Parathyroid adenoma (tissue), 2 donors: ENCODE results near the gene NR1D2.

Experiments used
- H2AFZ ChIP-seq: fragments of 300-600 bp; sonication (generic); one replicate; pipeline ENCODE4 v1.7.0; 2017; ENCODE audit warnings: antibody characterized with exemption, mild to moderate bottlenecking
- H3K27ac ChIP-seq: fragments of 300-600 bp; sonication (generic); one replicate; pipeline ENCODE4 v1.7.0; 2017
- H3K27me3 ChIP-seq: fragments of 300-600 bp; sonication (generic); one replicate; pipeline ENCODE4 v1.7.0; 2017; ENCODE audit warnings: low read length; ENCODE audit not compliant: control insufficient read depth, insufficient read depth
- H3K36me3 ChIP-seq: fragments of 300-600 bp; sonication (generic); one replicate; pipeline ENCODE4 v1.7.0; 2017; ENCODE audit warnings: low read length; ENCODE audit not compliant: control insufficient read depth, insufficient read depth
- H3K4me1 ChIP-seq: fragments of 300-600 bp; sonication (generic); one replicate; pipeline ENCODE4 v1.7.0; 2017; ENCODE audit warnings: control low read depth
- H3K4me2 ChIP-seq: fragments of 300-600 bp; sonication (generic); one replicate; pipeline ENCODE4 v1.7.0; 2017; ENCODE audit warnings: low read length
- H3K4me3 ChIP-seq: fragments of 300-600 bp; sonication (generic); one replicate; pipeline ENCODE4 v1.7.0; 2017; ENCODE audit warnings: low read depth, low read length
- H3K79me2 ChIP-seq: fragments of 300-600 bp; sonication (generic); one replicate; pipeline ENCODE4 v1.7.0; 2017; ENCODE audit warnings: control low read depth
- H3K9ac ChIP-seq: fragments of 300-600 bp; sonication (generic); one replicate; pipeline ENCODE4 v1.7.0; 2017; ENCODE audit warnings: mild to moderate bottlenecking
- H3K9me3 ChIP-seq: fragments of 300-600 bp; sonication (generic); one replicate; pipeline ENCODE4 v1.7.0; 2017; ENCODE audit warnings: low read length; ENCODE audit not compliant: control insufficient read depth
- TF ChIP-seq, protein P1 (sequence below): fragments of 300-600 bp; sonication (generic); IDR thresholded peaks from one replicate; pipeline ENCODE4 v1.7.0; 2017; ENCODE audit warnings: antibody characterized with exemption, mild to moderate bottlenecking
- donor health status: primary hyperparathyroidism.

Gene NR1D2

DNA sequence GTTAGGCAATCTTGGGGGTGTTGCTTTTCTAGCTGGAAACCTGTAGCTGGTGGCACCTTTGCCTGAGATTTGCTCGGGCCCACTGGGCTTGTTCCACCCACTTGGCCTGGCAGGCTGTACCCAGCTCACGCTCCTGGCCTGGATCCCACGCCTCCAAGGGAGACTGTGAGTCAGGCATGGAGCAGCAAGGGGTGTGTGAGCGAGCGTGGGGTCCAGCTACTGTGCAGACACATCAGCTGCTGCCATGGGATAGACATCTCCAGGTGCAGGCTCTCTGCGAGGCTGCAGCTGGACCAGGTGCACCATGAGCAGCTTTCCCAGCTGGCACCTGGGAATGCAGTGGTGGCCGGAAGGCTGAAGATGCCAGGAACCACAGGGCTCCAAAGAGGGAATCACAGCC, 36.0 kb downstream of the NR1D2 start:
- Histone ChIP-seq H3K4me1 (no peaks in the 10 kb centered on the region), H3K4me2 (no peak overlapping the region), H2AFZ (no peak overlapping the region), H3K27ac (no peak overlapping the region), H3K9me3 (no peaks in the 10 kb centered on the region), H3K27me3 (no peaks in the 10 kb centered on the region), H3K36me3 (no peaks in the 10 kb centered on the region), H3K4me3 (no peak overlapping the region), H3K79me2 (no peaks in the 10 kb centered on the region), H3K9ac (no peak overlapping the region)
- TF ChIP-seq, protein P1, sequence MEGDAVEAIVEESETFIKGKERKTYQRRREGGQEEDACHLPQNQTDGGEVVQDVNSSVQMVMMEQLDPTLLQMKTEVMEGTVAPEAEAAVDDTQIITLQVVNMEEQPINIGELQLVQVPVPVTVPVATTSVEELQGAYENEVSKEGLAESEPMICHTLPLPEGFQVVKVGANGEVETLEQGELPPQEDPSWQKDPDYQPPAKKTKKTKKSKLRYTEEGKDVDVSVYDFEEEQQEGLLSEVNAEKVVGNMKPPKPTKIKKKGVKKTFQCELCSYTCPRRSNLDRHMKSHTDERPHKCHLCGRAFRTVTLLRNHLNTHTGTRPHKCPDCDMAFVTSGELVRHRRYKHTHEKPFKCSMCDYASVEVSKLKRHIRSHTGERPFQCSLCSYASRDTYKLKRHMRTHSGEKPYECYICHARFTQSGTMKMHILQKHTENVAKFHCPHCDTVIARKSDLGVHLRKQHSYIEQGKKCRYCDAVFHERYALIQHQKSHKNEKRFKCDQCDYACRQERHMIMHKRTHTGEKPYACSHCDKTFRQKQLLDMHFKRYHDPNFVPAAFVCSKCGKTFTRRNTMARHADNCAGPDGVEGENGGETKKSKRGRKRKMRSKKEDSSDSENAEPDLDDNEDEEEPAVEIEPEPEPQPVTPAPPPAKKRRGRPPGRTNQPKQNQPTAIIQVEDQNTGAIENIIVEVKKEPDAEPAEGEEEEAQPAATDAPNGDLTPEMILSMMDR = no peak

DNA sequence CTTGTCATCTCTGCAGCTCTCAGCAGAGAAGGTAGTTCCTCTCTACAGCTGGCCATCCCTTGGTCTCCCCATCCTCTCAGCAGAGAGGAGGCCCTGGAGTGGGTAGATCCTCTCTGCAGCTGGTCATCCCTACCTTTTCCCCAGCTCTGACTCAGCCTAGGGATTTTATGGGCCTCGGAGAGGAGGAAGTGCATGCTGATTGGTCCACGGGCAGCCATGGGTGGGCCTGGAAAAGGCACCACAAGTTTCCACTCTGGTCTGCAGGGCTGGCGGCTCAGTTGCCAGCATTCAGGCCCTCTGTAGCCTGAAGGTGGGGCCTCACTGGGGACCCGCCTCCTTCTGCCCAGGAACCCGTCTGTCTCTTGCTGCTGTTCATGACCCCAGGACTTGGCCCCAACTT, 36.9 kb downstream of the NR1D2 start:
- H3K4me2 ChIP-seq = no peak overlapping the region
- H3K79me2 ChIP-seq = no peaks in the 10 kb centered on the region
- TF ChIP-seq, protein P1 = no peak
- H2AFZ ChIP-seq = no peak overlapping the region
- H3K4me3 ChIP-seq = no peak overlapping the region
- no peaks in the 10 kb centered on the region for H3K9me3 ChIP-seq
- H3K36me3 ChIP-seq = no peaks in the 10 kb centered on the region
- no peaks in the 10 kb centered on the region for H3K27me3 ChIP-seq
- H3K4me1 ChIP-seq = no peaks in the 10 kb centered on the region
- H3K9ac ChIP-seq = no peak overlapping the region
- no peak overlapping the region for H3K27ac ChIP-seq

DNA sequence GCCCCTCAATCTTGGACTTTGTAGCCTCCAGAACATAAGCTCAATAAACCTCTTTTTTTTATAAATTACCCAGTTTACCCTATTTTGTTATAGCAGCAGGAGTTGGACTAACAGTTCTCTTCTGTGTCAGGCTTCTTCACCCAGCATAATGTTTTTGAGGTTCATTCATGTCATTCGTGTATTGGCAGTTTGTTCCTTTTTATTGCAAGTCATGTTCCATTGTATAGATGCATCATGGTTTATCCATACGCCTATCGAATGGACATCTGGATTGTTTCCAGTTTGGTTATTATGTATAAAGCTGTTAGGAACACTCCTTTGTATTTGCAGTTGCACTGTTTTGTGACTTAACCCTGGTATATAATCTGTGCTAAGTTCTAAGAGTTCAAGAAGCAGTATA, 39.8 kb downstream of the NR1D2 start:
- TF ChIP-seq, protein P1 = no peak
- Histone ChIP-seq H3K9ac (no peak overlapping the region), H3K4me2 (no peak overlapping the region)

DNA sequence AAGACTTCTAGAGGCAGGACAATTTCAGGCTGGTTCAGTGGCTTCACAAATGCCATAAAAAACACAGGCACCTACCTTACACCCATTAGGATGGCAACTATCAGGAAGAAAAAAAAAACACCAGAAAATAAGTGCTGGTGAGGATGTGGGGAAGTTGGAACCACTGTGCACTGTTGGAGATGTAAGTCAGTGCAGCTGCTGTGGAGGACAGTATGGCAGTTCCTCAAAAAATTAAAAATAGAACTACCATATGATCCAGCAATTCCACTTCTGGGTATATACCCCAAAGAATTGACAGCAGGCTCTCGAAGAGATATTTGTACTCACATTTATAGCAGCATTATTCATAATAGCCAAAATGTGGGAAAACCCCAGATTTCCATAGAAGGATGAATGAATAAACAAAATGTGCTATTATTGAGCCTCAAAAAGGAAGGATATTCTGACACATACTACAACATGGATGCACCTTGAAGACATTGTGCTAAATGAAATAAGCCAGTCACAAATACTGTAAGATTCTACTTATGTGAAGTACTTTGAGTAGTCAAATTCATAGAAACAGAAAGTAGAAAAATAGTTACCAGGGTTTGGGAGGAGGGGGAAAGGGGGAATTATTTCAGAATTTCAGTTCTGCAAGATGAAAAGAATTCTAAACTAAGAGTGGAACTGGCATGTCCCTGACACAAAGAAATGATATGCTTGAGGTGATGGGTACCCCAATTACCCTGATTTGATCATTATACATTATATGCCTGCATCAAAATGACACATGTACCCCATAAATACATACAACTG, 40.9 kb downstream of the NR1D2 start:
- Histone ChIP-seq H3K36me3 (no peaks in the 10 kb centered on the region), H3K9ac (no peak overlapping the region), H3K9me3 (no peaks in the 10 kb centered on the region), H3K27ac (no peak overlapping the region), H3K79me2 (no peaks in the 10 kb centered on the region), H3K4me3 (no peak overlapping the region), H3K4me2 (no peak overlapping the region), H2AFZ (no peak overlapping the region), H3K4me1 (no peaks in the 10 kb centered on the region), H3K27me3 (no peaks in the 10 kb centered on the region)
- TF ChIP-seq, protein P1 = no peak

More for the DNA sequence above, 39.8 kb downstream of the NR1D2 start:
- Histone ChIP-seq H3K36me3 (no peaks in the 10 kb centered on the region), H3K9me3 (no peaks in the 10 kb centered on the region), H3K79me2 (no peaks in the 10 kb centered on the region), H3K27me3 (no peaks in the 10 kb centered on the region), H2AFZ (no peak overlapping the region), H3K4me3 (no peak overlapping the region), H3K4me1 (no peaks in the 10 kb centered on the region), H3K27ac (no peak overlapping the region)

DNA sequence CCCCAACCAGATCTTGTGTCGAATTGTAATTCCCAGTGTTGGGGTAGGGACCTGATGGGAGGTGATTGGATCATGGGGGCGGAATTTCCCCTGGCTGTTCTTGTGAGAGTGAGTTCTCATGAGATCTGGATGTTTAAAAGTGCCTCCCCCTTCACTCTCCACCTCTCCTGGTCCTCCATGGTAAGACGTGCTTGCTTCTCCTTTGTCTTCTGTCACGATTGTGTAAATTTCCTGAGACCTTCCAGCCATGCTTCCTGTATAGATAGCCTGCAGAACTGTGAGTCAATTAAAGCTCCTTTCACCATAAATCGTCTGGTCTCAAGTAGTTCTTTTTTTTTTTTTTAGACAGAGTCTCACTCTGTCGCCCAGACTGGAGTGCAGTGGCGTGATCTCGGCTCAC, 42.3 kb downstream of the NR1D2 start:
- Histone ChIP-seq H3K4me3 (no peak overlapping the region), H3K4me1 (peaks cover 9% of the 10 kb centered on the region), H3K27me3 (no peaks in the 10 kb centered on the region), H3K27ac (no peak overlapping the region), H3K9me3 (no peaks in the 10 kb centered on the region), H2AFZ (no peak overlapping the region), H3K79me2 (no peaks in the 10 kb centered on the region), H3K9ac (no peak overlapping the region), H3K4me2 (no peak overlapping the region), H3K36me3 (no peaks in the 10 kb centered on the region)
- TF ChIP-seq, protein P1 = no peak
